IPS-15b (cell line): ENCODE results near the gene ATG9A.

ENCODE experiments used
- H3K27me3 ChIP-seq: one replicate; pipeline ENCODE4 v1.6.1; 2013; ENCODE audit warnings: low read length; ENCODE audit not compliant: control insufficient read depth, insufficient read depth
- H3K36me3 ChIP-seq: one replicate; pipeline ENCODE4 v1.6.1; 2013; ENCODE audit warnings: low read length; ENCODE audit not compliant: control insufficient read depth, insufficient read depth
- H3K4me1 ChIP-seq: one replicate; pipeline ENCODE4 v1.6.1; 2013; ENCODE audit warnings: mild to moderate bottlenecking, low read length; ENCODE audit not compliant: control insufficient read depth, insufficient read depth
- H3K4me3 ChIP-seq: one replicate; pipeline ENCODE4 v1.5.1; 2013; ENCODE audit warnings: low read depth, low read length
- H3K9ac ChIP-seq: one replicate; pipeline ENCODE4 v1.6.1; 2013; ENCODE audit warnings: low read depth, mild to moderate bottlenecking, low read length
- H3K9me3 ChIP-seq: one replicate; pipeline ENCODE4 v1.6.1; 2013; ENCODE audit warnings: mild to moderate bottlenecking, low read length; ENCODE audit not compliant: control insufficient read depth, insufficient read depth

The ATG9A gene

DNA sequence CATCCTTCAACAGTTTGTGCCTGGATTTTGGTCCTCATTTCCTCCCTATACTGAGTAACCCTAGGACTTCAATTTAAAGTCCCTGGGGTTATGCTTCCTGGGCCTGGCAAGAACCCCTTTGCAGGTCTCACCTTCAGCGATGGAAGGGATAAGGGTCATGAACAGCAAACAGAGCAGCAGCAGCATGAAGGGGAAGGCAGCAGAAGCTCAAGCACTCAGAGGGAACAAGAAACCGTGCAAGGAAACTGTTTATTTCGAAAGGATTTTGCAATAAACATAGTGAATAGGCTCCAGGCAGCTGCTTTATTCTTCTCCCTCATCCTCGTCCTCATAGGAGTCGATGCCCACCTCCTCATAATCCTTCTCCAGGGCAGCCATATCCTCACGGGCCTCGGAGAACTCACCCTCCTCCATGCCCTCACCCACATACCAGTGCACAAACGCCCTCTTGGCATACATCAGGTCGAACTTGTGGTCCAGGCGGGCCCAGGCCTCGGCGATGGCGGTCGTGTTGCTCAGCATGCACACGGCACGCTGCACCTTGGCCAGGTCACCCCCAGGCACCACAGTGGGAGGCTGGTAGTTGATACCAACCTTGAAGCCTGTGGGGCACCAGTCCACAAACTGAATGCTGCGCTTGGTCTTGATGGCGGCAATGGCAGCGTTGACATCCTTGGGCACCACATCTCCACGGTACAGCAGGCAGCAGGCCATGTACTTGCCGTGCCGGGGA is 20.8 kb upstream of the ATG9A start:
- H3K4me3 ChIP-seq: no peak overlapping the region
- peaks cover 11% of the 10 kb centered on the region for H3K4me1 ChIP-seq
- H3K36me3 ChIP-seq: peaks cover 13% of the 10 kb centered on the region
- H3K27me3 ChIP-seq: peaks cover 35% of the 10 kb centered on the region
- H3K9ac ChIP-seq: no peak overlapping the region
- no peaks in the 10 kb centered on the region for H3K9me3 ChIP-seq

DNA sequence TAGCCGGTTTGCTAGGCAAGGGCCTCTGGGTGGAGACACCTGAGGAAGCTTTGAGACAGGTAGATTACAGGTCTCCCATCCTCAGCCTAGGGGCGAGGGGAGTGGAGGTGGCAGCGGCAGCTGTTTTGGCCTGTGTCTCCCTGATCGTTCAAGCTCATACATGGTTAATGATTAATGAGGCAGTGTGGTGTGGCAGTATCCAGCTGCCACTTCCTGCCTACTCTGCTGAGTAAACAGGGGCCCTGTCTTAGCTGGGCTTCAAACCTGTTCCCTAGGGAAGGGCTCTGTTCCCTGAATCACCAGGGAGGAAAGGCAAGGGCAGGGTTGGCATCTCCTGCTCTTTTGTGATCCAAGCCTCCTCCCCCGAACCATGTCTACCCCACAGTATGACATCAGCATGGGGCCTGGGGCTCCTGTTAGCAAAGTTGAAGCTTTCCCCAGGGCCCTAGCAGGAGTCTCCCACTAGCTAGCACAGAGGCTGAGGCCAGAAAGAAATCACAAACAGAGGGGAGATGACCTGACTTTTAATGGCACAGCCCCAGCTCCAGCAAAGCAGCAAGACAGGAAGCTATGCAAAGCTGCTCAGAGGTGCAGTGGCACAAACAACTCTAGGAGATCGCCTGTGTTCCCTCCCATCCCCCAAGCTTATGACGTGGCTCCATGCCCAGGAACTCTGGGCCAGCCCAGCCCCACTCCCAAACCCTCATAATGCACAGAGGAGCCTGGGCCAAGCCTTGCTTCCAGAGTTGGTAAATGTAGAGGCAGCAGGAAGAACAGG is 20.0 kb upstream of the ATG9A start:
- H3K36me3 ChIP-seq: peaks cover 13% of the 10 kb centered on the region
- H3K4me3 ChIP-seq: no peak overlapping the region
- peaks cover 27% of the 10 kb centered on the region for H3K27me3 ChIP-seq
- no peaks in the 10 kb centered on the region for H3K9me3 ChIP-seq
- H3K4me1 ChIP-seq: peaks cover 15% of the 10 kb centered on the region
- H3K9ac ChIP-seq: no peak overlapping the region

DNA sequence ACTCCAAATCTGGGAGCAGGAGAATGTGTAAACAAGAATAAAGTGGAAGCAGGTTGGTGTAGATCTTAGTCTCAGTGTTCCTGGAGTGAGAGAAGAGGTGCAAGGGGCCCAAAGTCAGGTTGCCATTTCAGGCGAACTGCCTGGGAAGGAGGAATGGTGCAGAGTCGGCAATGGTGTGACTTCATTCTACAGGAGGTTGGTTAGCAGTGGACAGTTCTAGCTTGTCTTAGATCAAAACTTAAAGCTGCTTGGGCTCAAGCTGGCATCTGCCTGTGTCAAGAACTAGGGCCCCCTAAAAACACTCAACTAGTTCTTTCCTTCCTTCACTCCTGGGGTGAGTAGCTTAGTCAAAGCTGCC is 19.4 kb upstream of the ATG9A start:
- Histone ChIP-seq H3K36me3 (peaks cover 13% of the 10 kb centered on the region), H3K27me3 (peaks cover 22% of the 10 kb centered on the region), H3K9ac (no peak overlapping the region), H3K9me3 (no peaks in the 10 kb centered on the region), H3K4me3 (no peak overlapping the region), H3K4me1 (peaks cover 15% of the 10 kb centered on the region)

- H3K27me3 ChIP-seq: peaks cover 18% of the 10 kb centered on the region
- H3K4me3 ChIP-seq: no peak overlapping the region
- H3K36me3 ChIP-seq: peaks cover 13% of the 10 kb centered on the region
- no peak overlapping the region for H3K9ac ChIP-seq
- peaks cover 15% of the 10 kb centered on the region for H3K4me1 ChIP-seq
- no peaks in the 10 kb centered on the region for H3K9me3 ChIP-seq
Measured at GRCh38 chr2:219247678-219248642, 18.5 kb upstream of the ATG9A start.

GRCh38 chr2:219246559-219246958 is 17.1 kb upstream of the ATG9A start:
- peaks cover 4% of the 10 kb centered on the region for H3K27me3 ChIP-seq
- H3K36me3 ChIP-seq: peaks cover 11% of the 10 kb centered on the region
- no peak overlapping the region for H3K4me3 ChIP-seq
- peaks cover 7% of the 10 kb centered on the region for H3K4me1 ChIP-seq
- H3K9ac ChIP-seq: no peak overlapping the region
- H3K9me3 ChIP-seq: no peaks in the 10 kb centered on the region

GRCh38 chr2:219245899-219246230 is 16.4 kb upstream of the ATG9A start:
- H3K4me1 ChIP-seq: peaks cover 7% of the 10 kb centered on the region

DNA sequence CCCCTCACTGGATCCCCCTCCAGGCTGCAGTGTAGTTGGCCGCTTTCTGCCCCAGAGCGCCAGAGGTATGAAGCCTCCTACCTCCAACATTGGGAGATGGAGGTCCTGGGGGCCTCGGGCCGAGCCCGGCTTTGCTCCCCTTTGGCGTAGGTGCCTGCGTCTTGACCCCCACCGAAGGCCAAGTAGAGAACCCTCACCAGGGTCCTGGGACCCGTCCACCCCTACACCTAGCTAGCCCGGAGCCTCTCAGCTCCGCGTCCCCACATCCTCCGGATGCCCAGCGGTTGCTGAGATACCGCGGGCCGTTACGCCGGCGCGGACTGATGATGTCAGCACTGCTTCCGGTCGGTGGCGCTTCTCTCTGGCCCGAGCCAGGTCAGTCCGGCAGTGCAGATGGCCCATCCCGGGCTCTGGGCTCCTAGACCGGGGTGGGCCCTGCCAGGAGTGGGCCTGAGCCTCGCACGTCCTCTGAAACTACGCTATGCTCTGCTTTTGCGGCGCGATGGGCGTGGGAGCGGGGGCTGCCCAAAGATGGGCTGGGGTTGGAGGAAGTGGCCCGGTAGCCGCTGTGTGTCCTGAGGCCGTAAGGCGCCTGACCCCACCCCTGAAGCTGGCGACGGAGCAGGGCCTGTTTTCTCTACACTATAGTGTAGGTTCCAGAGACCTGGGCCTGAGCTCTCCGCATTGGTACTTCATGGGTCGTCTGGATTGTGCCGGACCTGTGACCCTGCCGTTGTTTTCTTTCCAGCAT is 15.9 kb upstream of the ATG9A start, which contains the start of the genes GLB1L and STK16:
GLB1L (minus strand) TSS at position 297 of the 751 bp plus-strand sequence. CDS start 1,871 bp downstream, outside the sequence.
STK16 (plus strand) TSS at position 332 of the 751 bp plus-strand sequence. CDS start 521 bp downstream, outside the sequence.
- H3K9me3 ChIP-seq: no peaks in the 10 kb centered on the region
- peaks cover 9% of the 10 kb centered on the region for H3K36me3 ChIP-seq
- H3K27me3 ChIP-seq: no peaks in the 10 kb centered on the region
- peak within 1 kb of the TSS; percentile 85 for H3K4me3 ChIP-seq
- peaks cover 7% of the 10 kb centered on the region for H3K4me1 ChIP-seq
- peak within 1 kb of the TSS; percentile 79 for H3K9ac ChIP-seq

More at GRCh38 chr2:219245899-219246230, 16.4 kb upstream of the ATG9A start:
- Histone ChIP-seq H3K36me3 (peaks cover 11% of the 10 kb centered on the region), H3K9ac (peak overlapping the region; percentile 79), H3K4me3 (peak overlapping the region; percentile 85), H3K27me3 (no peaks in the 10 kb centered on the region), H3K9me3 (no peaks in the 10 kb centered on the region)

DNA sequence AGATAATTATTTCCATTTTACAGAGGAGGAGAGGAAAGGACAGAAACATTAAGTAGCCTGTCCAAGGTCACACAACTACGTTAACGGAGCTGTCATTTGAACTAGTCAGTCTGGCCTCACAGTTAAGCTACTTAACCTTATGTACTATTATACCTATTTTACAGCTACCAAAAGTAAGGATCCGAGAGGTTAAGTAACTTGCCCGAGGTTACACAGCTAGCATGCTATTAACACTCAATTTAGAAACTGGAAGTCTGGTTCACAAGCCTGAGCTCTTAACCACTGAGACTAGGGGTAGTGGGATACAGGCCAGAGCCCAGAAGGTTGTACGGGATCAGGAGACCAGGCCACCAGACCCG is 15.3 kb upstream of the ATG9A start:
- H3K27me3 ChIP-seq: no peaks in the 10 kb centered on the region
- peak overlapping the region; percentile 73 for H3K9ac ChIP-seq
- peaks cover 4% of the 10 kb centered on the region for H3K4me1 ChIP-seq
- H3K4me3 ChIP-seq: peak overlapping the region; percentile 85
- H3K36me3 ChIP-seq: peaks cover 8% of the 10 kb centered on the region
- no peaks in the 10 kb centered on the region for H3K9me3 ChIP-seq

GRCh38 chr2:219243291-219243761 is 13.9 kb upstream of the ATG9A start:
- Histone ChIP-seq H3K9me3 (no peaks in the 10 kb centered on the region), H3K9ac (no peak overlapping the region), H3K27me3 (no peaks in the 10 kb centered on the region), H3K4me1 (peaks cover 4% of the 10 kb centered on the region), H3K36me3 (peaks cover 8% of the 10 kb centered on the region), H3K4me3 (no peak overlapping the region)

GRCh38 chr2:219234331-219234730 is 4.9 kb upstream of the ATG9A start:
- H3K36me3 ChIP-seq: peaks cover 38% of the 10 kb centered on the region
- H3K9ac ChIP-seq: no peak overlapping the region
- H3K4me3 ChIP-seq: no peak overlapping the region
- no peaks in the 10 kb centered on the region for H3K4me1 ChIP-seq
- H3K9me3 ChIP-seq: no peaks in the 10 kb centered on the region
- H3K27me3 ChIP-seq: no peaks in the 10 kb centered on the region
